CD4-positive, alpha-beta memory T cell (primary cell): ENCODE results near the gene CHRNB1. TPM values are rescaled to one million over a fixed set of nuclear protein-coding genes. Genes with fewer than 3 reads are reported as not detected.

Experiments used
- CTCF ChIA-PET: fragments of 350-600 bp; sonication (Branson Sonifier 250); formaldehyde crosslinking; loops from one replicate; lab custom pipeline; 2021; ENCODE audit warnings: inconsistent platforms; ENCODE audit not compliant: partially characterized antibody; lab: Charles Lee
- POLR2A ChIA-PET: fragments of 350-600 bp; sonication (Branson Sonifier 250); formaldehyde crosslinking; loops from one replicate; lab custom pipeline; 2021; ENCODE audit not compliant: partially characterized antibody; lab: Charles Lee
- DNase-seq, 5 donors: peaks; one replicate each; pipeline versions ENCODE4 v3.0.0 to v3.0.0-alpha.2; 2020 to 2022; ENCODE audit warnings: mixed read lengths in 1 of 5
- H3K27ac ChIP-seq: one replicate; pipeline ENCODE4 v1.7.0; 2013; ENCODE audit warnings: low read depth, low read length
- H3K27me3 ChIP-seq: 2 replicates; pipeline ENCODE4 v1.7.0; 2013; ENCODE audit warnings: mild to moderate bottlenecking, low read length, moderate library complexity; ENCODE audit not compliant: insufficient read depth
- H3K36me3 ChIP-seq: 2 replicates; pipeline ENCODE4 v1.7.0; 2013; ENCODE audit warnings: mild to moderate bottlenecking, low read length, moderate library complexity; ENCODE audit not compliant: insufficient read depth
- H3K4me1 ChIP-seq: 2 replicates; pipeline ENCODE4 v1.7.0; 2013; ENCODE audit warnings: mild to moderate bottlenecking, low read length, moderate library complexity; ENCODE audit not compliant: insufficient read depth
- H3K4me3 ChIP-seq, 2 donors: one replicate each; pipeline ENCODE4 v1.7.0; 2013; ENCODE audit warnings: low read length in 2 of 2, mild to moderate bottlenecking in 1 of 2
- H3K9me3 ChIP-seq, 2 donors: one replicate each; pipeline ENCODE4 v1.7.0; 2013; ENCODE audit warnings: low read length in 2 of 2, control low read depth in 1 of 2; ENCODE audit not compliant: control insufficient read depth in 1 of 2
- H3K27ac Mint-ChIP-seq, 7 donors: one replicate each; pipeline ENCODE4 v1.8.0; 2020 to 2021; ENCODE audit warnings: mixed read lengths in 7 of 7, mild to moderate bottlenecking in 6 of 7, inconsistent platforms in 3 of 7, moderate library complexity in 3 of 7
- H3K27me3 Mint-ChIP-seq, 2 donors: one replicate each; pipeline ENCODE4 v1.8.0; 2020 to 2021; ENCODE audit warnings: mixed read lengths in 2 of 2
- H3K36me3 Mint-ChIP-seq, 2 donors: one replicate each; pipeline ENCODE4 v1.8.0; 2020 to 2021; ENCODE audit warnings: mixed read lengths in 2 of 2, inconsistent platforms in 1 of 2, mild to moderate bottlenecking in 1 of 2
- H3K4me1 Mint-ChIP-seq, 4 donors: one replicate each; pipeline ENCODE4 v1.8.0; 2020 to 2021; ENCODE audit warnings: mixed read lengths in 4 of 4, mild to moderate bottlenecking in 1 of 4
- H3K4me3 Mint-ChIP-seq, 8 donors: one replicate each; pipeline ENCODE4 v1.8.0; 2020 to 2021; ENCODE audit warnings: mixed read lengths in 8 of 8, mild to moderate bottlenecking in 7 of 8, moderate library complexity in 6 of 8, inconsistent platforms in 3 of 8
- H3K9me3 Mint-ChIP-seq, 8 donors: one replicate each; pipeline ENCODE4 v1.8.0; 2020 to 2021; ENCODE audit warnings: mixed read lengths in 8 of 8, mild to moderate bottlenecking in 5 of 8, inconsistent platforms in 3 of 8, moderate library complexity in 1 of 8
- intact Hi-C: fragments of 100-400 bp; cut with micrococcal nuclease; formaldehyde crosslinking; loops from one replicate; pipeline ENCODE4 v1.15.1; 2023
- polyA plus RNA-seq, 2 donors: library from polyadenylated mRNA; unstranded; fragments of 300-500 nt; fragmentation: Illumina TruSeq; gene quantifications; one replicate each; pipeline ENCODE4 v1.2.3, GENCODE V29; 2021
- total RNA-seq, 2 experiments: library from RNA; stranded (reverse); gene quantifications; one replicate each; pipeline ENCODE4 v1.2.3, GENCODE V29; 2021

CHRNB1 gene
- total and polyA plus RNA-seq, 4 experiments from 2014 or later, result 9.1 to 29.2 (median 16.8) TPM

DNA sequence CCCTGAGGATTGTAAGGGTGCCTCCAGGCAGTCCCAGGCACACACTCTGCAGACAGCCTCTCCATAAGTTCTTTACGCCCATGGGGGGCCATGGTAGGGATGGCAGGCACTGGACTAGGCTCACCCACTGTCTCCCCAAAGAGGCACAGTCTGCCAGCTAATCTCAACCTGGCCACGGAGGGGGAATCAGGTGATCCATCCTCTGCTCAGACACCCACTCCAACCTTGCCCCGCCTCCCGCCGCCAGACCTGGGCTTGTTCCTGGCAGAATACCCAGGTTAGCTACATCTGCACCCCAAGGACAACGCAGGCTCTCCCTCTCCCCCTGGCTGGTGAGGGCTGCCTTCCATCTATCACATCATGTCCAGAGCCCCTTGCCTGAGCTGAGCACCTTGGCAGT, 36.0 kb upstream of the CHRNB1 start:
- Mint-ChIP-seq H3K4me1 (peaks cover 6 to 35% (median 10%) of the 10 kb centered on the region in 4 donors), H3K4me3 (peak overlapping the region in 4 of 8 donors; percentile 11 to 72 (median 40)), H3K27ac (peak overlapping the region in 3 of 7 donors; percentile 12 to 86 (median 57)), H3K9me3 (no peaks in the 10 kb centered on the region), H3K36me3 (peaks cover 0 to 6% of the 10 kb centered on the region in 2 donors), H3K27me3 (peaks cover 2% of the 10 kb centered on the region in 2 donors)
- no peaks in the 10 kb centered on the region for H3K9me3 ChIP-seq
- H3K36me3 ChIP-seq, result no peaks in the 10 kb centered on the region
- POLR2A ChIA-PET, result interaction anchor here (1.9 to 2.7 kb wide), 2 partner anchors 24 to 27 kb away, joined by 13 to 18 read pairs; partner anchors contain the start of gene TMEM102
- CTCF ChIA-PET, result interaction anchor here (1.0 kb wide), 1 partner anchor 152 kb away, joined by 3 read pairs; no protein-coding TSS in a partner anchor
- no peak overlapping the region for H3K4me3 ChIP-seq
- peak in 1 of 5 donors; percentile 39 for DNase-seq
- intact Hi-C loops, result no loop called here
- H3K27ac ChIP-seq, result no peak overlapping the region
- no peaks in the 10 kb centered on the region for H3K27me3 ChIP-seq
- H3K4me1 ChIP-seq, result peaks cover 8% of the 10 kb centered on the region

GRCh38 chr17:7409716-7410115, 35.1 kb upstream of the CHRNB1 start:
- no peaks in the 10 kb centered on the region for H3K9me3 Mint-ChIP-seq
- H3K4me3 Mint-ChIP-seq, result peak overlapping the region in 2 of 8 donors; percentile 16 to 24
- Histone ChIP-seq H3K4me3 (no peak overlapping the region), H3K9me3 (no peaks in the 10 kb centered on the region), H3K27ac (no peak overlapping the region), H3K36me3 (no peaks in the 10 kb centered on the region), H3K27me3 (no peaks in the 10 kb centered on the region), H3K4me1 (peaks cover 8% of the 10 kb centered on the region)
- POLR2A ChIA-PET, result interaction anchor here (1.9 to 2.7 kb wide), 2 partner anchors 25 to 26 kb away, joined by 13 to 18 read pairs; partner anchors contain the start of gene TMEM102
- H3K27ac Mint-ChIP-seq, result peak overlapping the region in 2 of 7 donors; percentile 83 to 86
- peaks cover 2% of the 10 kb centered on the region in 2 donors for H3K27me3 Mint-ChIP-seq
- H3K4me1 Mint-ChIP-seq, result peaks cover 5 to 27% (median 8%) of the 10 kb centered on the region in 4 donors
- CTCF ChIA-PET, result no interaction called here
- intact Hi-C loops, result no loop called here
- no peaks in the 10 kb centered on the region for H3K36me3 Mint-ChIP-seq
- no peak for DNase-seq

DNA sequence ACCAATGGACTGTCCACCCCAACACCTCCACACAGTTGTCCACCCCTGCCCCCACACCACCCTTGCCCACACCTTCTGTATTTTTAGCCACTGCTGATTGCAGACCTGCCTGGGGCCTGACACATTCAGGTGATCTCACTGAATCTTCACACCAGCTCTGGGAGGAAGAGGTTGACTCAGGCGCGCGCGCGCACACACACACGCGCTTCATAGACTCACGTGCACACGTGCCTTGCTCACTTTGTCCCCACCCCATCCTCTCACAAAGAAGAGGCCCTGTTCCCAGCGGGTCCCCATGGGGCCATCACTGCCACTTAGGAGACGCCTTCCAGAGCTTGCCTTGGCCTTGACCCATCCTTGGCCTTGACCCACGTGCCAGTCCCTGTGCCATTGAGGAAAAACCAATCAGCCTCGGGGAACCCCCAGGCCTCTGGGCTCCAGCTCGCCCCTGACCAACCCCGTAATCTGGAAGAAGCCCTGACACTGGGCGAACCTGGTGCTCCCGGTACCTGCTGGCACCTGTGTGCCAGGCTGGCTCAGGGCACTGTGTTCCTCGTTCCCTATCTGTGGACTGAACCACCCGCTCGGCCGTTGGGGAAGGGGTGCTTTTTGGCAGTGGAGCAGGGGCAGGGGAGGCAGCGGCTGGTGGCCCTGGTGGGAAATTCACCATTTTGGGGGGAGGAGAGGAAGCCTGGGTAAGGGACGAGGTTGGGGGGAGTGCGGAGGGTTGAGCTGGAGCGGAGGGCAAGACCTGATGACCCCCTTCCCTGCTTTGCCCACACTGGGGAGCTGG, 34.0 kb upstream of the CHRNB1 start:
- CTCF ChIA-PET, result no interaction called here
- Mint-ChIP-seq H3K27ac (peak overlapping the region in 1 of 7 donors; percentile 72), H3K9me3 (no peaks in the 10 kb centered on the region), H3K27me3 (peaks cover 0 to 2% of the 10 kb centered on the region in 2 donors), H3K4me3 (no peak overlapping the region), H3K36me3 (no peaks in the 10 kb centered on the region), H3K4me1 (peaks cover 5 to 24% (median 7%) of the 10 kb centered on the region in 4 donors)
- POLR2A ChIA-PET, result no interaction called here
- no peaks in the 10 kb centered on the region for H3K4me1 ChIP-seq
- peak in 1 of 5 donors; percentile 33 for DNase-seq
- H3K36me3 ChIP-seq, result no peaks in the 10 kb centered on the region
- H3K27me3 ChIP-seq, result no peaks in the 10 kb centered on the region
- H3K4me3 ChIP-seq, result no peak overlapping the region
- intact Hi-C loops, result no loop called here
- no peak overlapping the region for H3K27ac ChIP-seq
- H3K9me3 ChIP-seq, result no peaks in the 10 kb centered on the region

DNA sequence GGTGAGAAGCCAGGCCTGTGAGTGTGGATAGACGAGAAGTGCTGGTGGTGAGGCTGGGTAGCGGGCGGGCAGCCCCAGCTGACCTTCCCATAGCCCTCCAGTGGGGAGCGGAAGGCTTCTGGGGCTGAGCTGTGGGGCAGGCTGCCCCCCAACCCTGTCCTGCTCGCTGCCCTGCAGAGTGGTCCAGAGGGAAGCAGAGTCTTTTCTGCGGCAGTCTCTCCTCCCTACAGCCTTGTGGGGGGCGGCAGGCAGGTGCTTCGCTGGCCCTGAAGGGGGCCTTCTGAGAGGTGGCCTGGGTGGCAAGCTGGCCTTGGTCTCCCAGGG, 33.5 kb upstream of the CHRNB1 start:
- POLR2A ChIA-PET, result no interaction called here
- peaks cover 0 to 2% of the 10 kb centered on the region in 2 donors for H3K27me3 Mint-ChIP-seq
- intact Hi-C loops, result no loop called here
- H3K27ac Mint-ChIP-seq, result no peak overlapping the region
- Histone ChIP-seq H3K4me3 (no peak overlapping the region), H3K9me3 (no peaks in the 10 kb centered on the region), H3K4me1 (no peaks in the 10 kb centered on the region), H3K36me3 (no peaks in the 10 kb centered on the region), H3K27ac (no peak overlapping the region), H3K27me3 (no peaks in the 10 kb centered on the region)
- CTCF ChIA-PET, result no interaction called here
- no peaks in the 10 kb centered on the region for H3K9me3 Mint-ChIP-seq
- no peaks in the 10 kb centered on the region for H3K36me3 Mint-ChIP-seq
- DNase-seq, result no peak
- no peak overlapping the region for H3K4me3 Mint-ChIP-seq
- H3K4me1 Mint-ChIP-seq, result peaks cover 2 to 19% (median 7%) of the 10 kb centered on the region in 4 donors

DNA sequence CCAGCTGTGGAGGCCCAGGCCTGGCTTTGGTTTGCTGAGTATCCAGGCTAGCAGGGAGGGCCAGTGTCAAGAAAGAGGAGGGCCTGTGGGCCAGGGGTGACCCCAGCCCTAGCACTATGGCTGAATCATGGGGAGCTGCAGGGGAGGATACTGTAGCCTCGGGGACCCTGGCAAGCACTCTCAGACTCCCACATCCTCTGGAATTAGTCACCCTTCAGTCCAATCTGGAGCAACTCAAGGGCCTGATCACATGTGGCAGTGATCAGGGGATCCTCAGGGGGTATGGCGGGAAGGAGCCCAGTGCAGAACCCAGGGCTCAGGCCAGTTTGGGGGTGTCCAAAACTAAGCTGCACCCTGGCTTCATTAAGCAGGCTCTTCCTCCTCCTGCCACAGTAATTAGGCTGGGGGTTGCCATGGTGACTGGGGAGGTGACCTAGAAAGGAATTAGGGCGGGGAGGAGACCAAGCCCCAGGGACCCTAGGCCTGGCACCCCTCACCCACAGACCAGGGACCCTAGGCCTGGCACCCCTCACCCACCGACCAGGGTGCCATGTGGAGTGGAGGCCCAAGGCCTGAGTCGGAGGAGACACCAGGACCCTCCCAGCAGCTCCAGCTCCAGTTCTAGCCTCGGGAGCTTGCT, 31.4 kb upstream of the CHRNB1 start:
- H3K9me3 ChIP-seq, result no peaks in the 10 kb centered on the region

GRCh38 chr17:7414837-7415236, 30.0 kb upstream of the CHRNB1 start:
- no peaks in the 10 kb centered on the region for H3K27me3 Mint-ChIP-seq
- H3K4me1 Mint-ChIP-seq, result peaks cover 0 to 2% (median under 1%) of the 10 kb centered on the region in 4 donors
- Histone ChIP-seq H3K27ac (no peak overlapping the region), H3K36me3 (no peaks in the 10 kb centered on the region), H3K4me3 (no peak overlapping the region), H3K9me3 (no peaks in the 10 kb centered on the region), H3K27me3 (no peaks in the 10 kb centered on the region), H3K4me1 (no peaks in the 10 kb centered on the region)
- no peak overlapping the region for H3K27ac Mint-ChIP-seq
- CTCF ChIA-PET, result interaction anchor here (1.5 kb wide), 1 partner anchor 58 kb away, joined by 3 read pairs; no protein-coding TSS in a partner anchor
- no peak overlapping the region for H3K4me3 Mint-ChIP-seq
- POLR2A ChIA-PET, result no interaction called here
- no peak for DNase-seq
- intact Hi-C loops, result no loop called here
- H3K36me3 Mint-ChIP-seq, result no peaks in the 10 kb centered on the region
- H3K9me3 Mint-ChIP-seq, result no peaks in the 10 kb centered on the region

More for the DNA sequence above, 31.4 kb upstream of the CHRNB1 start:
- Histone ChIP-seq H3K4me1 (no peaks in the 10 kb centered on the region), H3K27me3 (no peaks in the 10 kb centered on the region), H3K4me3 (no peak overlapping the region), H3K27ac (no peak overlapping the region), H3K36me3 (no peaks in the 10 kb centered on the region)
- peak in 1 of 5 donors; percentile 25 for DNase-seq
- no peak overlapping the region for H3K4me3 Mint-ChIP-seq
- H3K27me3 Mint-ChIP-seq, result peaks cover 0 to 2% of the 10 kb centered on the region in 2 donors
- H3K9me3 Mint-ChIP-seq, result no peaks in the 10 kb centered on the region
- no peaks in the 10 kb centered on the region for H3K36me3 Mint-ChIP-seq
- ChIA-PET POLR2A (interaction anchor here (0.7 to 1.3 kb wide), 2 partner anchors 11 to 22 kb away, joined by 3 read pairs; partner anchors contain the start of gene TMEM102), CTCF (interaction anchor here (0.8 to 1.2 kb wide), 2 partner anchors 23 to 58 kb away, joined by 3 read pairs; no protein-coding TSS in a partner anchor)
- peaks cover 2 to 11% (median 5%) of the 10 kb centered on the region in 4 donors for H3K4me1 Mint-ChIP-seq
- intact Hi-C loops, result no loop called here
- H3K27ac Mint-ChIP-seq, result no peak overlapping the region

- ChIA-PET CTCF (interaction anchor here (1.5 kb wide), 1 partner anchor 59 kb away, joined by 3 read pairs; no protein-coding TSS in a partner anchor), POLR2A (interaction anchor here (1.3 kb wide), 1 partner anchor 12 kb away, joined by 4 read pairs; the partner anchor contains the start of gene TMEM256)
- no peak overlapping the region for H3K4me3 ChIP-seq
- no peaks in the 10 kb centered on the region for H3K36me3 ChIP-seq
- H3K27ac Mint-ChIP-seq, result no peak overlapping the region
- H3K4me1 ChIP-seq, result no peaks in the 10 kb centered on the region
- H3K4me1 Mint-ChIP-seq, result peaks cover 0 to 2% (median 0%) of the 10 kb centered on the region in 4 donors
- H3K4me3 Mint-ChIP-seq, result no peak overlapping the region
- H3K36me3 Mint-ChIP-seq, result no peaks in the 10 kb centered on the region
- H3K9me3 ChIP-seq, result no peaks in the 10 kb centered on the region
- H3K27ac ChIP-seq, result no peak overlapping the region
- no peaks in the 10 kb centered on the region for H3K27me3 Mint-ChIP-seq
- intact Hi-C loops, result loop anchor here (1.0 kb wide), 1 partner anchor 59 kb away; no protein-coding TSS in a partner anchor
- H3K9me3 Mint-ChIP-seq, result no peaks in the 10 kb centered on the region
- H3K27me3 ChIP-seq, result no peaks in the 10 kb centered on the region
- DNase-seq, result no peak
These were observed 29.1 kb upstream of the CHRNB1 start for GRCh38 chr17:7415784-7416183.
